ENCODE data around the gene NAPA.

DNA sequence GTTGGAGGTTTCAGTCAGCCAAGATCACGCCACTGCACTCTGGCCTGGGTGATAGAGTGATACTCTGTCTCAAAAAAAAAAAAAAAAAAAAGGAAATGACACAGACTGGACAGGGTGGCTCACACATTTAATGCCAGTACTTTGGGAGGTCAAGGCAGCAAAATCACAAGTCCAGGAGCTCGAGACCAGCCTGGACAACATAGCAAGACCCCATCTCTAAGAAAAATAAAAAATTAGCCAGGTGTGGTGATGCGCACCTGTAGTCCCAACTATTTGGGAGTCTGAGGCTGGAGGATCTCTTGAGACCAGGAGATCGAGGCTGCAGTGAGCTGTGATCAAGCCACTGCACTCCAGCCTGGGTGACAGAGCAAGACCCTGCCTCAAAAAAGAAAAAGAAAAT, 22.6 kb upstream of the NAPA start:
- TF ChIP-seq POLR2AphosphoS5 (IDR thresholded peaks at IDR 0.05), result no peak
- TF ChIP-seq, protein P1, sequence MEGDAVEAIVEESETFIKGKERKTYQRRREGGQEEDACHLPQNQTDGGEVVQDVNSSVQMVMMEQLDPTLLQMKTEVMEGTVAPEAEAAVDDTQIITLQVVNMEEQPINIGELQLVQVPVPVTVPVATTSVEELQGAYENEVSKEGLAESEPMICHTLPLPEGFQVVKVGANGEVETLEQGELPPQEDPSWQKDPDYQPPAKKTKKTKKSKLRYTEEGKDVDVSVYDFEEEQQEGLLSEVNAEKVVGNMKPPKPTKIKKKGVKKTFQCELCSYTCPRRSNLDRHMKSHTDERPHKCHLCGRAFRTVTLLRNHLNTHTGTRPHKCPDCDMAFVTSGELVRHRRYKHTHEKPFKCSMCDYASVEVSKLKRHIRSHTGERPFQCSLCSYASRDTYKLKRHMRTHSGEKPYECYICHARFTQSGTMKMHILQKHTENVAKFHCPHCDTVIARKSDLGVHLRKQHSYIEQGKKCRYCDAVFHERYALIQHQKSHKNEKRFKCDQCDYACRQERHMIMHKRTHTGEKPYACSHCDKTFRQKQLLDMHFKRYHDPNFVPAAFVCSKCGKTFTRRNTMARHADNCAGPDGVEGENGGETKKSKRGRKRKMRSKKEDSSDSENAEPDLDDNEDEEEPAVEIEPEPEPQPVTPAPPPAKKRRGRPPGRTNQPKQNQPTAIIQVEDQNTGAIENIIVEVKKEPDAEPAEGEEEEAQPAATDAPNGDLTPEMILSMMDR (IDR thresholded peaks at IDR 0.05), result no peak
- TF ChIP-seq POLR2A (IDR thresholded peaks at IDR 0.05), result no peak
- no peak for TF ChIP-seq EP300 (IDR thresholded peaks at IDR 0.05)
